ENCODE data around the gene SERPINB4. TPM values are rescaled to one million over a fixed set of nuclear protein-coding genes. Genes with fewer than 3 reads are reported as not detected.
"Not testable (repeated sequence)": the region's sequence is repeated elsewhere in the genome, so short reads cannot be mapped to it uniquely, and the experiment has no call there.

Gene SERPINB4
- total RNA-seq, 1 experiment from 2014 or later: not detected

DNA sequence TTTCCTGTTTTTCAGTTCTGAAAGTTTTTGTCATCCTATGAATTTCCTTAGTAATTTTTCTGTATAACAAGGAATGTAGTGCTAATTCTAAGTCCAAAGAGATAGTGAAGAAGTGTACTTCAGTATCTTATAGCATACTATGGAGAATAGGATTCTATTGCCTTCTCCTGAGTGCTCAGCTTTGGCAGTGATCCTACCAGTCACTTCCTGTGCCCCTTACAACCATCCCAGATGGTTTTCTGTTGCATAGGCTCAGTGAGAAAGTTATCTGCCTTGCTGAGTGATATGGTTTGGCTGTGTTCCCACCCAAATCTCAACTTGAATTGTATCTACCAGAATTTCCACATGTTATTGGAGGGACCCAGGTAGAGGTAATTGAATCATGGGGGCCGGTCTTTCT lies 638 bp upstream of the SERPINB4 start:
- not testable (repeated sequence) for DNase-seq, H3K36me3 ChIP-seq, H3K9me3 ChIP-seq, H3K4me3 ChIP-seq, H3K27me3 ChIP-seq

DNA sequence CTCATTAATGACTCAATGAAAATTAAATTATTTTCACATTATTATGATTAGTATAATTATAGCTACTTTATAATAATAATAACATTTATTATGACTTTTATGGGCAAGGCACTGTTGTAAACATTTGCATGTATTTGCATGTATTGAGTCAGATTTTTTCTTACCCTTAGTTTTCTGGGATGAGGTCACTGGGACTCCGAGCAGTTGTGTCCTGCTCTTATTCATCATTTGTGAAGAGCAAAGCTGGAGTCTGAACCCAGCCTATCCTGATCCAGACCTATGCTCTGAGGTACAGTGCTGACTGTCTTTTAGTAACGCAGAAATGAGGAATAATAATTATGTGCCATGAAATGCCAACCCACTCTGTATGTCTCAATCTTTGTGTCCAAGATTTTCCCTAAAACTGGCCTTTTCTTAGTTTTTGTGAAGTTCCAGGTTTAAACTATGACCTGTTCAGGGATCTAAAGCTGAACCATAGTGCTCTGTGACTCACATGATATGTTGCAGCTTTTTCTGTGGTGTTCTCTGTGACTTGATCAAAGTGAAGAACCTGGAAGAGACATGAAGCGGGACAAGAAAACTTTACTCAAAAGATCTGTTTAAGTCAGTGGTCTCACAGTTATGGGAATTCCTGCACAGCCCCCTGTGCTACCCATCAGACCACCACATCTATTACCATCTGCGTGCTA lies 1.2 kb downstream of the SERPINB4 start:
- not testable (repeated sequence) for H3K36me3 ChIP-seq, H3K27me3 ChIP-seq, DNase-seq, H3K9me3 ChIP-seq, H3K4me3 ChIP-seq

DNA sequence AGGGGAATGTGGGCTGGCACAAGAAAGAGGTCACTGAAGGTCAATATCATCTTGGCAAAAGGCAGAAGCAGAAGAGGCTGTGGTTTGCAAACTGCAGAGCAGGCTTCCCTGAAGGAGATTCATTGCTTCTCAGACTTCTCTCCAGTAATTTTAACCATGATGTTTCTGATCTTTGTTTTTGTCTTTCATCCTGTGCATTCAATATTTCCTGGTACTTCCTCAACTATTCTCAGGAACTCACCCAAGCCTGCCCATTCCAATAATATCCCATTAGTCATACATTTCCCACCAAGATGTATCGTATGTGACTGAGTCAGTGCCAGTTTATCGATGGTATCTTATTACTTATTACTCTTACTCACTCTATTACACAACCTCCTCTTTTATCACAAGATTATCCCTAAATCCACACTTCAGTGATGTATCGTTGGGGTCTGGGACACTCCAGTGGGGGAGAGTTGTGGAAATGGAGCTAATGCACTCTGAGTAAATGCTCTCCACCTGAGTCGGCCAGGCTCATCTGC lies 2.8 kb downstream of the SERPINB4 start:
- not testable (repeated sequence) for H3K27me3 ChIP-seq, H3K4me3 ChIP-seq, H3K9me3 ChIP-seq, DNase-seq, H3K36me3 ChIP-seq

DNA sequence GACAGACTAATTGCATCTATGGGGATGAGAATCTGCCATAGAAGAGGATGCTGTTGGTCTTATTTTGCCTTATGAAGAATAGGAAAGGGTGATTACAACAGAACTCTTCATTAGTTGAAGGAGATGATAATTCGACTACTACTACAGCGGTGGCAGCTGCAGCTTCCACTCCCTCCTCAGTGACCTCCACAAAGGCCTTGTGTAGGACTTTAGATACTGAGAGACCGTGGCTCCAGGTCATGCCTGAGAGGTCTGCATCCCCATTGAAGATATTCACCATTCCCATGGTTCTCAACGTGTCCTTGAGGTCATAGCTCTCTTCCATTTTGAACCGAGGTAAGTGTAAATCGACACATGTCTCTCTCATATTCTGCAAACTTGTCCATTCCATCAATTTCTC lies 6.4 kb downstream of the SERPINB4 start:
- H3K27me3 ChIP-seq: no peaks in the 10 kb centered on the region
- DNase-seq: no peak

DNA sequence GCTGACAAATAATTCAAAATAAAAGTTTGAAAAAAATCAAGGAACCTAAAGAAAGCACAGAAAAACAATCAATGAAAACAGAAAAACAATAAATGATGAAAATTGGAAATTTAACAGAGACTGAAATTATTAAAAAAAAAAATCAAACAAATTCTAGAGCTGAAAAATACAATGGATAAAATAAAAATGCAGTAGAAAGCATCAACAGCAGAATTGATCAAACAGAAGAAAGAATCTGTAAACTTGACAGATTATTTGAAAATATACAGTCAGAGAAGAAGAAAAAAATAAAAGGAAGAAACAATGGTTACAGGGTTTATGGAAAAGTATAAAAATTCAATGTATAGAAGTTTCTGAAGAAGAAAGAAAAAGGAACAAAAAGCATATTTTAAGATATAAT lies 16.2 kb downstream of the SERPINB4 start:
- no peak for DNase-seq
- Histone ChIP-seq H3K9me3 (0 out of 2 replicates have a peak, but pooled peaks cover 1% of the 10 kb centered on the region), H3K27me3 (no peaks in the 10 kb centered on the region), H3K4me3 (no peak overlapping the region), H3K36me3 (no peaks in the 10 kb centered on the region)

More for the DNA sequence above, 6.4 kb downstream of the SERPINB4 start:
- Histone ChIP-seq H3K36me3 (no peaks in the 10 kb centered on the region), H3K9me3 (no peaks in the 10 kb centered on the region), H3K4me3 (no peak overlapping the region)

DNA sequence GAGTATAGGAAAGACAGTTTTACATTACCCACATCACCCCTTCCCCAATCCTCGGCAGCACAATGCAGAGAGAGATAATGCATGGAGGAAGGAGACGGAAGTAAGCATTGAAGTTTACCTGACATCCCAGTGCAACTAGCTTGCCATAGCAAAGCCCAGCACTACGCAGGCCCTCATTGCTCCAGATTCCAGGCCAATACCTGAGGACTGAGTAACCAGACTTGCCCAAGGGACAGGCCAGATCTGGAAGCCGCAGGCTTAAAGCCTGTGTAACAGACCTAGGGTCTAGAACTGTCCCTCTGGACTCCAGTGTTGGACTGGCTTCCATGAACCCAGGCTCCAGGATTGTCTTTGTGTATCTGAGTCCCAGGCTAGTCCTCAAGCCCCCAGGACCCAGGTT lies 17.6 kb downstream of the SERPINB4 start:
- Histone ChIP-seq H3K36me3 (no peaks in the 10 kb centered on the region), H3K27me3 (no peaks in the 10 kb centered on the region), H3K4me3 (no peak overlapping the region), H3K9me3 (0 out of 2 replicates have a peak, but pooled peaks cover 1% of the 10 kb centered on the region)
- DNase-seq: no peak

DNA sequence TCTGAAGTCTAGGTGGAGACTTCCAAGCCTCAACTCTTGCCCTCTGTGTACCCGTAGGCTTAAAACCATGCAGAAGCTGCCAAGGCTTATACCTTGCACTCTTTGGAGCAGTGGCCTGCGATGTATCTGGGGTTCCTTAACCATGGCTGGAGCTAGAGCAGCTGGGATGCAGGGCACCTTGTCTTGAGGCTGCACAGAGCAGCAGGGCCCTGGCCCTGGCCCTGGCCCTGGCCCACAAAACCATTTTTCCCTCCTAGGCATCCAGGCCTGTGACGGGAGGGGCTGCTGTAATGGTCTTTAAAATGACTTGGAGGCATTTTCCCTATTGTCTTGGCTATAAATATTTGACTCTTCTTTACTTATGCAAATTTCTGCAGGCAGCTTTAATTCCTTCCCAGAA lies 19.2 kb downstream of the SERPINB4 start:
- Histone ChIP-seq H3K27me3 (no peaks in the 10 kb centered on the region), H3K9me3 (0 out of 2 replicates have a peak, but pooled peaks cover 1% of the 10 kb centered on the region), H3K4me3 (no peak overlapping the region), H3K36me3 (no peaks in the 10 kb centered on the region)
- no peak for DNase-seq

DNA sequence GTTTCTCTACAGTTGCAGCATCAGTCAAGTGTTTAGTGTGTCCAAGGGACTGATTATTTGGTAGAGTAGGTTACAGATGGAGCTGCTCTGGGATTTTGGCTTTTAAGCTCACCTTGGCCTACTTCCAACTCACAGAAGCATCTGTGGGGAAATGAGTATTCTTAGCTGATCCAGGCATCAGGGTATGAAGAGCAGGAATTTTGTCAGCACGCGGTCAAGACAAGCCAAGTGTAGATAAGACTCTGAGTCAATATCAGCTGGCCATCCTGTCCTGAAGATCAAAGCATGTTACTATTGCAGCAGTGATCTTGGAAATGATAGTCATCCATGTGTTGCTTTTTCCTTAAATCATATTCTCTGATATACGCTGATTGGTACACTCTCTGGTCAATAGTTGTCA lies 24.4 kb downstream of the SERPINB4 start:
- Histone ChIP-seq H3K4me3 (no peak overlapping the region), H3K27me3 (no peaks in the 10 kb centered on the region), H3K9me3 (0 out of 2 replicates have a peak, but pooled peaks cover 1% of the 10 kb centered on the region), H3K36me3 (no peaks in the 10 kb centered on the region)
- no peak for DNase-seq

DNA sequence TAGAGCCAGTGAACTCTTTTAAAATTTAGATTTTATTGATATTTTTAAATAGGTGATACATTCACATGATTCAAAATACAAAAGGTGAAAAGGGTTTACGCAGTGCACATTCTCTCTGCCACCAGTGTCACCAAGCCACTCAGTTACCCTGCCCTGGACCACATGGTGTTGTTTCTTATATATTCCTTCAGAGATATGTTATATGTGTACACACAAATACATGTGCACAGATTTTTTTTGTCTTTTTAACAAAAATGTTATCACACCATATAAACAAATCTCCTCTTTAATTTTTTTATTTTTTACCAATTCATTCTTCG lies 26.2 kb downstream of the SERPINB4 start:
- H3K9me3 ChIP-seq: no peaks in the 10 kb centered on the region
- DNase-seq: no peak

DNA sequence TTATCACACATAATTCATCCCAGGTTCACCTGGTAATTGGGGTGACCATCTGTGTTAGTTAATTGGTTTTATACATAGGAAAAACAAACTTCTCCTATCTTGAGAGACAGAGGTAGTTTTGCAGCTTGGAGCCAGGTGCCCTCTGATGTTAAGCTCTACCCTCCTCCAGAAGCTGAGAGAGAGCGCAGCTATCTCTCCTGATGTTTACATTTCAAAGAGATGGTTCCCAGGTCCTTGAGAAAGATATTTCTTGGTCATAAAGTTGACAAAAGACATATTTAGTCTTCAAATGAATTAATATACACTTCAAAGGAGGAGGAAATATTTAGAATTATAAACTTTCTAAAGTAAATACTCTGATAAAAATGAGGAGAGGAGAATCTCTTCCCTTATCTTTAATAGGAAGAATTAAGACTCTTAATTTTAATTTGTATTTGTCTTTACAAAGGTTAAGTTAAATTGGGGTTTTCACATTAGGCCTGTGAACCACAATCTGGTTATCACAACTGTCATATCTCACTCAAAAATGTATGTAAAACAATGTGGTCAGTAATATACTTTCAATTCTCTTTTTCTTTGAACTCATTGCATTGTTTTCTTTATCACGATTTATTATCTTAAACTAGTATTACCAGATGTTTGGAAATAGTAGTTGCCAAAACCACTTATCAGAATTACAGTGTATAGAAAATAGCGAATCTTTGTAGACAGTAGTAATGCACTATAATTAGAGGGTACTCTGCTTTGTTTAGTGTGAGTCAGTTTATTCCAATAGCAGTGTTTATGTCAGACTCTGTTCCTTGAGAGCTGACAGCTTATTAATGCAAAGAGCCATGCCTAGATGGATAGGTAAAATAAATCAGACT lies 26.8 kb downstream of the SERPINB4 start:
- DNase-seq: no peak
- Histone ChIP-seq H3K27me3 (no peaks in the 10 kb centered on the region), H3K4me3 (no peak overlapping the region), H3K9me3 (no peaks in the 10 kb centered on the region), H3K36me3 (no peaks in the 10 kb centered on the region)

More for the DNA sequence above, 26.2 kb downstream of the SERPINB4 start:
- Histone ChIP-seq H3K4me3 (no peak overlapping the region), H3K27me3 (no peaks in the 10 kb centered on the region), H3K36me3 (no peaks in the 10 kb centered on the region)

DNA sequence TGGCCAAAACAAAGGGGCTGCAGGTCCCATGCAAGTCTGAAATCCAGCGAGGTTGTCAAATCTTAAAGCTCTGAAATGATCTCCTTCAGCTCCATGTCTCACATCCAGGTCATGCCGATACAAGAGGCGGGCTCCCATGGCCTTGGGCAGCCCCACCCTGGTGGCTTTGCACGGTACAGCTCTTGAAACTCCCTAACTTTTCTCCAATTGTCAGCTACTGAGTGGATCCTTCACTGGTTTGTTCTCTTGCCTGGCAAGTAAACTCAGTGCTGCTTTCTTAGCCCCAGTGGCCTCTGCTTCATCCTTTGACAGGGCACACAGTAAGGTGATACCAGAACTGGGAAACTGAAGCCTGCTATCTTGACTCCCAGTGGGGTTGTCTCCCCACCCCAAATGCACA lies 30.6 kb downstream of the SERPINB4 start:
- no peak overlapping the region for H3K4me3 ChIP-seq
- H3K27me3 ChIP-seq: no peaks in the 10 kb centered on the region
- H3K36me3 ChIP-seq: no peaks in the 10 kb centered on the region
- H3K9me3 ChIP-seq: no peaks in the 10 kb centered on the region
- DNase-seq: no peak

DNA sequence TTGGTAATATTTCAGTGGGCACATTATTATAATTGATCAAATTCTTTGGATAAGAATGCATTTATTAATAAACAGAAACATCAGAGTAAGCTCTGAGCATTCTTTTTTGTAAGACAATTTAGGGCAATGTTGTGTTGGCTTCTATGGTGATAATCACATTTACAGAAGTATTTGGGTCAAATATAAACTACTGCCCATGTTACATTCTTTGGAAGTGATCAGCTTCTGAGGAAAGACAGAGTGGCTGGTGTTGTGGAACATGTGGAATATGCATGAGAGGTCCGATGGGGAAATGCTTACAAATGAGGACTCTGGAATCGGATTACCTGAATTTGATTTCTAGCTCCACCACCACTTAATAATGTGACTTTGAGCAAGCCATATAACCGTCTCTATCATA lies 37.5 kb downstream of the SERPINB4 start:
- Histone ChIP-seq H3K9me3 (no peaks in the 10 kb centered on the region), H3K4me3 (no peak overlapping the region), H3K27me3 (no peaks in the 10 kb centered on the region), H3K36me3 (no peaks in the 10 kb centered on the region)
- DNase-seq: no peak

DNA sequence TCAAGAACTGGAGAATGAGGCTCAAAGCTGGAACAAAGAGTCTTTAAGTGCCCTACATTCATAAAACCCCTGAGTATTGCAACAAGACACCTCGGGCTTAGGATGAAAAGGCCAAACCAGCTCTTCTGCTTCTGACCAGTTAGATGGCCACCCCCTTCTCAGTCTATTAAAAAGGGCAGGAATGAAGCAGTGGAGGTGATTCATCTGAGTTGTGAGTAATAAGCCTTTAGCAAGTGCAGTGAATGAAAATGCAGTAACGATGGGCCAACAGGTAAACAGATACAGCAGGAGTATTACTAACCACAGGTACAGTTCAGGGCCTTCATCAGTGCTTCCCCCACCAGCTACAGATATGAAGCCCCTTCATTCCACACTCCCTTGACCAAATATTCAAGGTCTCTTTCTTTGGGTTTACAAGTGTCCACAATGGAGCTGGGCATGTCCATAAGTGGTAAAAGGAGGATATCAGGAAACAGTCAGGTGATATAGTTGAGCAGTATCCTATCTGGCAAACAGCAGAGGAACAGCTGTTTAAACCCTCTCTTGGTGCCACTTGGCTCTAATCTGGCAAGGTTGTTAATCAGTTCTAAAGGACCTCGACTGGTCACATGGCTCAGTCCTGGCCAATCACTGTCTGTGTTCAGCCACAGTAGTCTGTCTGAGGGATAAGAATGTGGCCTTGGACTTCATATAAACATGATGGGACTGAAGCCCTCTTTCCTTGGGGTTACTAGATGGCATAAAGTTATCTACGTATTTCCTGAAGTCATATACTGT lies 39.1 kb downstream of the SERPINB4 start:
- Histone ChIP-seq H3K36me3 (no peaks in the 10 kb centered on the region), H3K9me3 (no peaks in the 10 kb centered on the region), H3K27me3 (no peaks in the 10 kb centered on the region), H3K4me3 (no peak overlapping the region)
- DNase-seq: no peak

DNA sequence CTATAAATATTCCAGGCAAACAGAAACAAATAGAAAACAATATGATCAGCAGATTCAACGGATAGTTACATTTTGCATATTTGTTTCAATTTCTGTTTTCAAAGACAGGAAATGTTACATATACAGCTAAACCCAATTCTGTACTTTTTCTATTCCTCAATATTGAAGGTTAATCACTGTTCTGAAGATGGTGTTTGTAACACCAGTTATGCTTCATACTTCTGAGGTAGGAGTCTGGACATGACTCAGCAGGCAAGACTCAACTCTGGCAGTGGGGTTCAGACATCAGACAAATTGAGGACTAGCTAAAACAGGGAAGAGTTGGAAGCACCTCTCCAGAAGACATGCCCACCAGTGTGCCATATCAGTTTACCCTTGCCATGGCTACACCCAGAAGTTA lies 40.3 kb downstream of the SERPINB4 start:
- Histone ChIP-seq H3K4me3 (no peak overlapping the region), H3K36me3 (no peaks in the 10 kb centered on the region), H3K9me3 (no peaks in the 10 kb centered on the region), H3K27me3 (no peaks in the 10 kb centered on the region)
- no peak for DNase-seq

DNA sequence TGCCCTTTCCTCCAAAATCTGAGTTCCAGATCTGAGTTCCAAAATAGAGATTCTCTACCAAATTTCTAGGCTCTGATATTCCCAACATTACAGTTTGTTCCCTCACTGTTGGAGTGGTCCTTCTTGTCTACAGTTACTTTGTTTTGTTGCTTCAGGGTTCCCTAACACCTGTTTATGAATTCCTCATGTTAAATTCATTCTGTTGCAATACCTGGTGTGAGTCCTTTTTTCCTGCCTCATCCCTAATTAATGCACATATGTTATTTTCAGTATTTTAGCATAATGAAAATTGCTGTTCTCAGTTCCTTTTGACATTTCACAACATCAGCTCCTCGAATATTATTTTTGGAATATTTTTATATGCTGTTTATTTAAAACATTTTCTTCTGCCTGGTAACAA lies 40.7 kb downstream of the SERPINB4 start:
- Histone ChIP-seq H3K9me3 (no peaks in the 10 kb centered on the region), H3K4me3 (no peak overlapping the region), H3K27me3 (no peaks in the 10 kb centered on the region), H3K36me3 (no peaks in the 10 kb centered on the region)
- no peak for DNase-seq

DNA sequence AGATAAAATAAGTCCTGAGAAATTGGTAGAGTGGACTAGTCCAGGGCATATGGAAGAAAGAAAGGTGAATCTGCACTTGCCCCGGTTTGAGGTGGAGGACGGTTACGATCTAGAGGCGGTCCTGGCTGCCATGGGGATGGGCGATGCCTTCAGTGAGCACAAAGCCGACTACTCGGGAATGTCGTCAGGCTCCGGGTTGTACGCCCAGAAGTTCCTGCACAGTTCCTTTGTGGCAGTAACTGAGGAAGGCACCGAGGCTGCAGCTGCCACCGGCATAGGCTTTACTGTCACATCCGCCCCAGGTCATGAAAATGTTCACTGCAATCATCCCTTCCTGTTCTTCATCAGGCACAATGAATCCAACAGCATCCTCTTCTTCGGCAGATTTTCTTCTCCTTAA lies 47.1 kb downstream of the SERPINB4 start:
- Histone ChIP-seq H3K36me3 (no peaks in the 10 kb centered on the region), H3K4me3 (no peak overlapping the region), H3K27me3 (peaks cover 2% of the 10 kb centered on the region; the same call in 1 of the 2 replicates), H3K9me3 (no peaks in the 10 kb centered on the region)
- DNase-seq: no peak

DNA sequence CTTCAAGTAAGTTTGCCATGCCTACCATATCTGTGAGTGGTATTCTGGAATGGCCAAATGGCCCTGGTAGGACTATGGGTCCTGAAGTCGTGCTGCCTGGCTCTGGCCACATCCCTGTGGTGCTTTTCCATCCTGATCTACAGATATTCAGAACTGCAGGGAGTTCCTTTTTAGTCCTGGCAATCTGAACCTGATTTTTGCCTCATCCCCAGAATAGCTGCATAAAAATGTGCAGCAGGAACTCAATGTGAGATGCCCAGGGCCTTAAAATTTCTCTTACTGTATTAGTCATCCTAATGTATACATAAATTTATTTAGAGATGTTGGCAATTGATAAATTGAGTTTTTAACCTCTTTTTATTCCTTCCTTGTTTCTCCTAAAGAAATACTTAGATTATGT lies 51.6 kb downstream of the SERPINB4 start:
- no peaks in the 10 kb centered on the region for H3K27me3 ChIP-seq
- no peak for DNase-seq
- H3K36me3 ChIP-seq: no peaks in the 10 kb centered on the region
- H3K4me3 ChIP-seq: no peak overlapping the region
- H3K9me3 ChIP-seq: no peaks in the 10 kb centered on the region
